HFF-Myc (cell line): Measurements from ENCODE around the gene RTRAF.

ENCODE experiments used
- DNase-seq: peaks from one replicate; pipeline ENCODE4 v3.0.0-alpha.2; 2011; ENCODE audit warnings: low read depth; ENCODE audit errors: extremely low read depth
- H3K4me3 ChIP-seq: replicated peaks from 2 replicates; pipeline ENCODE4 v1.5.1; 2011; ENCODE audit warnings: low read depth, mild to moderate bottlenecking, control low read depth, low read length
- TF ChIP-seq, protein P1 (sequence below): IDR thresholded peaks from 2 replicates; pipeline ENCODE4 v1.5.1; 2012; ENCODE audit warnings: mild to moderate bottlenecking, low read depth, low read length, control low read depth; ENCODE audit errors: missing control alignments

RTRAF gene

DNA sequence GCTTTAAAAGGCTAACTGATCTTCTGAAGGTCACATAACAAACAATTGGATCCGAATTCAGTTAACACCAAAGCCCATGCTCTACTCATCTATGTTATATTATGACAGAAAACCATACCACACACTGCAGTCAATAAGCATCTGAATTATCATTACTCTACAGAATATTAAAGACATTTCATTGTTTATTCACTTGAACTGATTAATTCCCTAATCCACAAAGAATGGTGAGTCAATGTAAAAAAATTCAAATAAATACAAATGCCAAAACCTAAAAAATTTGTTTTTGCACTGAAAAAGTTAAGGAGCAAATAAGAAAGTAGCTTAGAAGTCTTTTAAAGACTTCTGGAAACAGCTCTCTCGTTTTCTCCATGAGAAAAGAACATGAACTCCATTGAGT lies 65.8 kb downstream of the RTRAF start:
- DNase-seq, result no peak
- TF ChIP-seq, protein P1, sequence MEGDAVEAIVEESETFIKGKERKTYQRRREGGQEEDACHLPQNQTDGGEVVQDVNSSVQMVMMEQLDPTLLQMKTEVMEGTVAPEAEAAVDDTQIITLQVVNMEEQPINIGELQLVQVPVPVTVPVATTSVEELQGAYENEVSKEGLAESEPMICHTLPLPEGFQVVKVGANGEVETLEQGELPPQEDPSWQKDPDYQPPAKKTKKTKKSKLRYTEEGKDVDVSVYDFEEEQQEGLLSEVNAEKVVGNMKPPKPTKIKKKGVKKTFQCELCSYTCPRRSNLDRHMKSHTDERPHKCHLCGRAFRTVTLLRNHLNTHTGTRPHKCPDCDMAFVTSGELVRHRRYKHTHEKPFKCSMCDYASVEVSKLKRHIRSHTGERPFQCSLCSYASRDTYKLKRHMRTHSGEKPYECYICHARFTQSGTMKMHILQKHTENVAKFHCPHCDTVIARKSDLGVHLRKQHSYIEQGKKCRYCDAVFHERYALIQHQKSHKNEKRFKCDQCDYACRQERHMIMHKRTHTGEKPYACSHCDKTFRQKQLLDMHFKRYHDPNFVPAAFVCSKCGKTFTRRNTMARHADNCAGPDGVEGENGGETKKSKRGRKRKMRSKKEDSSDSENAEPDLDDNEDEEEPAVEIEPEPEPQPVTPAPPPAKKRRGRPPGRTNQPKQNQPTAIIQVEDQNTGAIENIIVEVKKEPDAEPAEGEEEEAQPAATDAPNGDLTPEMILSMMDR, result no peak

DNA sequence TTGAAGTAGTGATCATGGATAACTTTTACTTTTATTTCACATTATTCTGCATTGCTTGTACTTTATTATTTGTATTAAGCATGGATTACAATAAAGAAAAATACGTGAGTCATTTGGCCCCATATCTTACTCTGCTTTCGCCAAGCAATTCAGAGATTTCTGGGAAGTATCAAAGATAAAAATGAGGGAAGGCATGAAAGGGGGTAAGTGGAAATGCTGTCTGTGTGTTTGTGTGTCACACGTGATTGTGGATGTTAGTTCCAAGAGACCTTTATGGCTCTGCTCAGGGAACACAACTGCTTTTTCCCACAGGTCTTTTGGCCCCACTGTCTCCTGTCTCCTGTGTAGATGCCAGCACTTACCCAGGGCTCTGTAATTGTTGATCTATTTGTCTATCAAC lies 69.0 kb downstream of the RTRAF start:
- DNase-seq, result no peak
- H3K4me3 ChIP-seq, result no peak overlapping the region
- TF ChIP-seq, protein P1, result no peak

More for the DNA sequence above, 65.8 kb downstream of the RTRAF start:
- no peak overlapping the region for H3K4me3 ChIP-seq

DNA sequence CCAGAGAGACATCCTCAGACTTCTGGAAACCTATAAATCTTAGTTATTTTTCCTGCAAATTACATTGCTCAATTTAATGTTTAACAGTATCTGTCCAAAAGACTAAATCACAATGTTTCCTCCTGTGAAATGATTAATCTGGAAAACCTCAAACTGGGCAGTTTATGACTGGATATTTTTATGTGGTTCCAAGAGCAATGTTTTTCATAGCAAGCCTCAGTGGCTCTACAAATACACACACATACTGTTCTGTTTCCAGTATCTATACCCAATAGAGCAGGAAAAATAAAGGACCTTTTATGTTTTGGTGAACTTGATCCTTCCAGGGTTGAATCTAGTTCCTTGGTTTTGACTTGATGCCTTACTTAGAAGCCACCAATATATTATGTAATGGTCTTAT lies 70.3 kb downstream of the RTRAF start:
- no peak for DNase-seq
- TF ChIP-seq, protein P1, result no peak
- H3K4me3 ChIP-seq, result no peak overlapping the region

DNA sequence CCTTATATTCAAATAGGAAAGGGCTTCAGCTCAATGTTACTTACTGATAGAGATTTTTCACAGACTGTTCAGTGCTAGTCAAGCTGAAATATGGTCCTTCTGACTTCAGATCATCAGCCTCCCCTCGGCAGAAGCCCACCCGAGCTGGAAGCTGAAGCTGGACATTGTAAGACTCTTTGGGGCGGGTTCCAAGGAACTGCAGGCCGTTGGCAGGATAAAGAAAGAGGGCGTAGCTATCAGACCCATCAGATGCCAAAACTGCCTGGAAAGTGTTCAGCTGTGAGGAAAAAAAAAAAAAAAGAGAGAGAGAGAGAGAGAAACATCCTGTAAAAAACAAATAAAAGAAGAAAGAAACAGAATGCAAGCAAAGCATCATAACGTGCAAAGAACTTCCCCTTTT lies 70.7 kb downstream of the RTRAF start:
- no peak for DNase-seq
- TF ChIP-seq, protein P1, result no peak

More for the DNA sequence above, 70.7 kb downstream of the RTRAF start:
- H3K4me3 ChIP-seq, result no peak overlapping the region
